H9 (cell line): Measurements from ENCODE around the gene C13orf46. TPM values are rescaled to one million over a fixed set of nuclear protein-coding genes. Genes with fewer than 3 reads are reported as not detected.

Source experiments
- DNase-seq: peaks from one replicate; pipeline ENCODE4 v3.0.0-alpha.2; 2017
- H2AFZ ChIP-seq: one replicate; pipeline ENCODE4 v1.6.1; 2013; ENCODE audit warnings: mild to moderate bottlenecking, low read length, control low read depth, moderate library complexity
- H2AK5ac ChIP-seq: 2 replicates; pipeline ENCODE4 v1.6.1; 2013; ENCODE audit warnings: low read length, control low read depth, mixed read lengths; ENCODE audit not compliant: insufficient read length
- H2BK120ac ChIP-seq: one replicate; pipeline ENCODE4 v1.6.1; 2013; ENCODE audit warnings: low read depth, mild to moderate bottlenecking, low read length, control low read depth, inconsistent platforms; ENCODE audit not compliant: poor library complexity, severe bottlenecking
- H2BK12ac ChIP-seq: 2 replicates; pipeline ENCODE4 v1.6.1; 2013; ENCODE audit warnings: low read length, control low read depth, mixed read lengths, low read depth; ENCODE audit not compliant: insufficient read length
- H2BK15ac ChIP-seq: 2 replicates; pipeline ENCODE4 v1.6.1; 2013; ENCODE audit warnings: low read depth, low read length, control low read depth
- H2BK20ac ChIP-seq: one replicate; pipeline ENCODE4 v1.6.1; 2013; ENCODE audit warnings: low read depth, mild to moderate bottlenecking, low read length, control low read depth, inconsistent platforms; ENCODE audit not compliant: poor library complexity, severe bottlenecking
- H2BK5ac ChIP-seq: 2 replicates; pipeline ENCODE4 v1.6.1; 2013; ENCODE audit warnings: low read length, control low read depth, mixed read lengths; ENCODE audit not compliant: insufficient read length
- H3K14ac ChIP-seq: 2 replicates; pipeline ENCODE4 v1.6.1; 2013; ENCODE audit warnings: low read length, control low read depth; ENCODE audit not compliant: insufficient read depth
- H3K18ac ChIP-seq: 2 replicates; pipeline ENCODE4 v1.6.1; 2013; ENCODE audit warnings: low read depth, mild to moderate bottlenecking, mixed read lengths, low read length, control low read depth; ENCODE audit not compliant: insufficient read length
- H3K23ac ChIP-seq: 2 replicates; pipeline ENCODE4 v1.6.1; 2013; ENCODE audit warnings: low read length, control low read depth, mixed read lengths, low read depth; ENCODE audit not compliant: insufficient read length
- H3K23me2 ChIP-seq: 2 replicates; pipeline ENCODE4 v1.6.1; 2013; ENCODE audit warnings: low read depth, mild to moderate bottlenecking, mixed read lengths, low read length, control low read depth; ENCODE audit not compliant: insufficient read length, poor library complexity, severe bottlenecking
- H3K27ac ChIP-seq: 2 replicates; pipeline ENCODE4 v1.5.1; 2013; ENCODE audit warnings: low read length, control low read depth, mixed read lengths, low read depth; ENCODE audit not compliant: insufficient read length
- H3K27me3 ChIP-seq: 2 replicates; pipeline ENCODE4 v1.6.1; 2013; ENCODE audit warnings: low read length, control low read depth, inconsistent platforms; ENCODE audit not compliant: insufficient read depth
- H3K4ac ChIP-seq: 2 replicates; pipeline ENCODE4 v1.6.1; 2013; ENCODE audit warnings: low read depth, mild to moderate bottlenecking, control low read depth, inconsistent platforms, low read length, moderate library complexity
- H3K4me1 ChIP-seq: 2 replicates; pipeline ENCODE4 v1.6.1; 2013; ENCODE audit warnings: low read length, control low read depth, inconsistent platforms; ENCODE audit not compliant: insufficient read depth
- H3K4me2 ChIP-seq: 2 replicates; pipeline ENCODE4 v1.6.1; 2013; ENCODE audit warnings: low read length, control low read depth, mixed read lengths; ENCODE audit not compliant: insufficient read length, insufficient read depth
- H3K56ac ChIP-seq: 2 replicates; pipeline ENCODE4 v1.6.1; 2013; ENCODE audit warnings: low read depth, mild to moderate bottlenecking, mixed read lengths, low read length, control low read depth; ENCODE audit not compliant: insufficient read length
- H3K79me1 ChIP-seq: 2 replicates; pipeline ENCODE4 v1.6.1; 2013; ENCODE audit warnings: low read depth, mild to moderate bottlenecking, moderate library complexity, low read length, control low read depth, inconsistent platforms; ENCODE audit not compliant: insufficient read depth, poor library complexity, severe bottlenecking
- H3K79me2 ChIP-seq: 2 replicates; pipeline ENCODE4 v1.6.1; 2013; ENCODE audit warnings: low read length, control low read depth, inconsistent platforms; ENCODE audit not compliant: insufficient read depth
- H3K9ac ChIP-seq: 2 replicates; pipeline ENCODE4 v1.6.1; 2013; ENCODE audit warnings: low read length, control low read depth, mixed read lengths; ENCODE audit not compliant: insufficient read length; ENCODE audit errors: extremely low read depth
- H3K9me3 ChIP-seq: one replicate; pipeline ENCODE4 v1.6.1; 2013; ENCODE audit warnings: low read depth, low read length, inconsistent platforms; ENCODE audit not compliant: control insufficient read depth
- H3T11ph ChIP-seq: one replicate; pipeline ENCODE4 v1.6.1; 2013; ENCODE audit warnings: mild to moderate bottlenecking, low read length, control low read depth, inconsistent platforms
- H4K20me1 ChIP-seq: one replicate; pipeline ENCODE4 v1.6.1; 2013; ENCODE audit not compliant: control insufficient read depth, insufficient read length, insufficient read depth
- H4K5ac ChIP-seq: 2 replicates; pipeline ENCODE4 v1.6.1; 2013; ENCODE audit warnings: low read depth, mild to moderate bottlenecking, mixed read lengths, low read length, control low read depth; ENCODE audit not compliant: insufficient read length
- H4K8ac ChIP-seq: replicated peaks from 2 replicates; pipeline ENCODE4 v1.6.1; 2013; ENCODE audit warnings: low read length, control low read depth, mixed read lengths, low read depth; ENCODE audit not compliant: insufficient read length
- H4K91ac ChIP-seq: 2 replicates; pipeline ENCODE4 v1.6.1; 2013; ENCODE audit warnings: low read depth, mild to moderate bottlenecking, moderate library complexity, mixed read lengths, low read length, control low read depth; ENCODE audit not compliant: insufficient read length
- H3K27ac Mint-ChIP-seq, 3 experiments: 2 replicates in 2 of 3; 3 replicates in 1 of 3; pipeline ENCODE4 v1.8.0; 2020 to 2021; ENCODE audit warnings: mixed read lengths in 3 of 3, mild to moderate bottlenecking in 1 of 3, moderate library complexity in 1 of 3
- H3K27me3 Mint-ChIP-seq: 2 replicates; pipeline ENCODE4 v1.8.0; 2021; ENCODE audit warnings: low read depth, mild to moderate bottlenecking, moderate library complexity, mixed read lengths
- H3K36me3 Mint-ChIP-seq, 3 experiments: 2 replicates in 2 of 3; 3 replicates in 1 of 3; pipeline ENCODE4 v1.8.0; 2020 to 2021; ENCODE audit warnings: low read depth in 3 of 3, mixed read lengths in 3 of 3; ENCODE audit not compliant: insufficient read depth in 1 of 3
- H3K4me1 Mint-ChIP-seq, 2 experiments: 2 replicates each; pipeline ENCODE4 v1.8.0; 2020; ENCODE audit warnings: mixed read lengths in 2 of 2
- H3K4me3 Mint-ChIP-seq, 2 experiments: 2 replicates in 1 of 2; 3 replicates in 1 of 2; pipeline ENCODE4 v1.8.0; 2020 to 2021; ENCODE audit warnings: mild to moderate bottlenecking in 2 of 2, mixed read lengths in 2 of 2, moderate library complexity in 1 of 2
- H3K9me3 Mint-ChIP-seq, 2 experiments: 2 replicates in 1 of 2; 3 replicates in 1 of 2; pipeline ENCODE4 v1.8.0; 2020; ENCODE audit warnings: mild to moderate bottlenecking in 2 of 2, mixed read lengths in 2 of 2, moderate library complexity in 1 of 2
- CTCF ChIP-seq: fragments of 200-600 bp; sonication (generic); conservative IDR thresholded peaks from 3 replicates; pipeline ENCODE4 v1.8.0; 2021; ENCODE audit warnings: antibody characterized with exemption, mild to moderate bottlenecking
- WGBS: extraction: QIAGEN DNeasy Blood & Tissue Kit; methylation state at CpG from one replicate; pipeline ENCODE4 v1.1.7; 2013; ENCODE audit warnings: missing lambda C conversion rate, low lambda C conversion rate, mixed read lengths; ENCODE audit not compliant: insufficient read length; ENCODE audit errors: extremely low coverage; 5-methylcytosine and 5-hydroxymethylcytosine counted together
- total RNA-seq: library from RNA; stranded (reverse); gene quantifications from 2 replicates; pipeline ENCODE4 v1.2.1, GENCODE V29; 2021

C13orf46 gene
- total RNA-seq, 1 experiment from 2014 or later, result 0.55 TPM

- Histone ChIP-seq H2BK12ac (no peak overlapping the region), H3K4me2 (no peak overlapping the region), H3K56ac (no peak overlapping the region), H2AK5ac (no peak overlapping the region), H2BK15ac (no peak overlapping the region), H3K4me1 (no peaks in the 10 kb centered on the region), H3K79me1 (no peaks in the 10 kb centered on the region), H3K4ac (no peak overlapping the region), H3T11ph (no peak overlapping the region), H2BK20ac (no peak overlapping the region), H4K8ac (no peak overlapping the region), H3K14ac (no peak overlapping the region; the same call in 1 of the 2 replicates), H4K20me1 (no peaks in the 10 kb centered on the region), H3K9ac (no peak overlapping the region), H4K91ac (no peak overlapping the region), H3K9me3 (peaks cover 7% of the 10 kb centered on the region), H3K23me2 (no peaks in the 10 kb centered on the region), H3K27me3 (no peaks in the 10 kb centered on the region), H3K23ac (no peak overlapping the region), H2BK5ac (no peak overlapping the region), H4K5ac (no peak overlapping the region), H2BK120ac (no peak overlapping the region), H3K18ac (no peak overlapping the region), H3K79me2 (no peaks in the 10 kb centered on the region), H2AFZ (no peak overlapping the region), H3K27ac (no peak overlapping the region)
- H3K27ac Mint-ChIP-seq, result no peak overlapping the region
- peaks cover 0 to 4% of the 10 kb centered on the region in 2 experiments; a peak in 1 of 4 replicates for H3K4me1 Mint-ChIP-seq
- peak; percentile 31; the same call in 2 of the 3 replicates for TF ChIP-seq CTCF
- no CpG with 5 or more reads among the region's 17 CpGs for WGBS
- H3K4me3 Mint-ChIP-seq, result no peak overlapping the region
- H3K27me3 Mint-ChIP-seq, result peaks cover 2% of the 10 kb centered on the region
- H3K9me3 Mint-ChIP-seq, result peaks cover 1 to 2% of the 10 kb centered on the region in 2 experiments; a peak in 2 of 5 replicates
- DNase-seq, result no peak
- no peaks in the 10 kb centered on the region; a peak in 1 of 7 replicates for H3K36me3 Mint-ChIP-seq
These were observed 5.2 kb downstream of the C13orf46 start for GRCh38 chr13:113968463-113969310.
